Fibroblast of mammary gland (primary cell): ENCODE results near the gene S100A14.
"Not testable (repeated sequence)": the region's sequence is repeated elsewhere in the genome, so short reads cannot be mapped to it uniquely, and the experiment has no call there.

Experiments
- DNase-seq: peaks from one replicate; pipeline ENCODE4 v3.0.0-alpha.2; 2010; ENCODE audit warnings: low read depth
- H3K4me3 ChIP-seq: 2 replicates; pipeline ENCODE4 v1.5.1; 2011; ENCODE audit warnings: low read depth, mild to moderate bottlenecking, low read length, moderate library complexity; ENCODE audit not compliant: control insufficient read depth
- TF ChIP-seq, protein P1 (sequence below): conservative IDR thresholded peaks from 2 replicates; pipeline ENCODE4 v1.5.1; 2011; ENCODE audit warnings: low read depth, low read length, inconsistent platforms; ENCODE audit not compliant: control insufficient read depth, insufficient read depth

S100A14 gene

DNA sequence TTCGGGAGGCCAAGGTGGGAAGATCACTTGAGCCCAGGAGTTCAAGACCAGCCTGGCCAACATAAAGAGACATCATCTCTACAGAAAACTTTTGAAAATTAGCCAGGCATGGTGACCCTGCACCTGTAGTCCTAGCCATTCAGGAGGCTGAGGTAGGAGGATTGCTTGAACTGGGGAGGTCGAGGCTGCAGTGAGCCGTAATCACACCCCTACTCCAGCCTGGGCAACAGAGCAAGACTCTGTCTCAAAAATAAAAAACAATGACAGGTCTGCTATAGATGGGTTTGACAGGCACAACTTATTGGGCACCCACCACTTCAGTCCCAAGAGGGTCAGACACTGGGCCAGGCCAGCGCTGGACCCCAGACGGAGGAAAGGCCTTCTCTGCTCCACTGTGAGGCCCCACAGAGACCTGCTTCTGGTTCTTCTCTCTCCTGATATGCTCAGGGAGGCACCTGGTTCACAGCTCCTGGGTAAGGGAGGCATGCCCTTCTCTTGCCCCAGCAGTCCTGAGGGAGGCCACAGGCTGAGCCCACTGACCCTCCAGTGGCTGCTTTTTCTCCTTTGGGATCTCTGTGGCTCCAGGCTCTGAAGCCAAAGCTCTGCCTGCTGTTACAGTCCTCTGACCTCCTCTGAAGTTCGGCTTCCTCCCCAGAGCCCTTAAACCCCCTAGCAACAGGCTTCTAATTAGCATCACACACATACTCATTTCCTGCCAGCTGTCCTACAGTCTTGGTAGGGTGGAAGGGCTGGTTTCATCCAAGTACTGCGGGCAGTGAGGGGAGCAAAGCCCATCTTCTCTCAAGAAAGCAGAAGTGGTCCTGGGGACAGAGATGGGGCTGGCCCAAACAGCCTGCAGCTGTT is 17.6 kb downstream of the S100A14 start:
- peak; percentile 85 for DNase-seq
- H3K4me3 ChIP-seq = no peak overlapping the region

DNA sequence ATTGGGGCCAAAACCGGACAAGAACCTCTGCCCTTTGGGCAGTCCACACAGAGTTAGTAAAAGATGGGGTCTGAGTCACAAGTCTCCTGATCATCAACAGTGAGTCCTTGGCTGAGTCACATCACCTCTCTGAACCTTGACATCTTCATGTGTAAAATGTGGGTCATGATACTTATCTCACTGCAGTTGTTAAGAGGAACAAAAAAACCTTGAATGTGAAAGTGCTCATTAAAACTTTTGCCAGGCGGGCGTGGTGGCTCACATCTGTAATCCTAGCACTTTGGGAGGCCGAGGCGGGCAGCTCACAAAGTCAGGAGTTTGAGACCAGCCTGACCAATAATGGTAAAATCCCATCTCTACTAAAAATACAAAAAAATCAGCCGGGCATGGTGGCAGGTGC is 18.9 kb downstream of the S100A14 start:
- DNase-seq = peak; percentile 94
- TF ChIP-seq, protein P1, sequence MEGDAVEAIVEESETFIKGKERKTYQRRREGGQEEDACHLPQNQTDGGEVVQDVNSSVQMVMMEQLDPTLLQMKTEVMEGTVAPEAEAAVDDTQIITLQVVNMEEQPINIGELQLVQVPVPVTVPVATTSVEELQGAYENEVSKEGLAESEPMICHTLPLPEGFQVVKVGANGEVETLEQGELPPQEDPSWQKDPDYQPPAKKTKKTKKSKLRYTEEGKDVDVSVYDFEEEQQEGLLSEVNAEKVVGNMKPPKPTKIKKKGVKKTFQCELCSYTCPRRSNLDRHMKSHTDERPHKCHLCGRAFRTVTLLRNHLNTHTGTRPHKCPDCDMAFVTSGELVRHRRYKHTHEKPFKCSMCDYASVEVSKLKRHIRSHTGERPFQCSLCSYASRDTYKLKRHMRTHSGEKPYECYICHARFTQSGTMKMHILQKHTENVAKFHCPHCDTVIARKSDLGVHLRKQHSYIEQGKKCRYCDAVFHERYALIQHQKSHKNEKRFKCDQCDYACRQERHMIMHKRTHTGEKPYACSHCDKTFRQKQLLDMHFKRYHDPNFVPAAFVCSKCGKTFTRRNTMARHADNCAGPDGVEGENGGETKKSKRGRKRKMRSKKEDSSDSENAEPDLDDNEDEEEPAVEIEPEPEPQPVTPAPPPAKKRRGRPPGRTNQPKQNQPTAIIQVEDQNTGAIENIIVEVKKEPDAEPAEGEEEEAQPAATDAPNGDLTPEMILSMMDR = no peak
- H3K4me3 ChIP-seq = no peak overlapping the region

More for the DNA sequence above, 17.6 kb downstream of the S100A14 start:
- TF ChIP-seq, protein P1 = no peak

DNA sequence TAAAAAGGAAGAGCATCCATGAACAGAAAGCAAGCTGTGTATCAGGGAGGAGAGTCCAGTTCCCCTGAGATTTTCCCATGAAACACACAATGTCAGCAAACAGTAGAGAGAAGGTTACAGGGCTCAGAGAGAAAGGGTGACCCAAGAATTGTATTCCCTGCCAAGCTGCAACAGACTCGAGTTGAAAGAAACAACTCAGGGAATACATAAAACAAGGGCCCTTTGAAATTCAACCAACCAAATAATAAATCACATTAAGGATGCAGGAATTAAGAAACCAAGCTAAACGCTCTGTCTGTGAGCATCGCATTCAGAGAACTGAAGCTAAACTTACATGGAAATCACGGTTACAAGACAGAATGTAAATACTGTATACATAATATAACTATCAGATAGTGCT is 23.4 kb downstream of the S100A14 start:
- DNase-seq = no peak
- TF ChIP-seq, protein P1 = no peak
- no peak overlapping the region for H3K4me3 ChIP-seq

DNA sequence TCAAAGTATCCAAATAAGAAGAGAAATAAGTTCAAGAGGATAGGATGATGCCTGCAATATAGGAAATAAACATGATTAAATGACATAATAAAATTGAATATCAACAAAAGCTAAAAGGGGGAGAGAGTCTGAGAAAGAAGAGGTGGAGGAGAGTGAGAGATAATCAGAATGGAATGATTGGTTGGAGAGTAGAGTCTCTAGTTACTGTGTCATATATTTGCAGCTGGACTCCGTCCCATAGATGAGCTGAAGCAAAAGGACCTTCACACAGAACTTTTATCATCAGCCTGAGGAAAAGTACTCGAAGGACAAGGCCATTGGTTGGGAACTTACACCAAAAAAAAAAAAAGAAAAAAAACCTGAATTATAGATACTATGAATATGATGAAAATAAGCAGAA is 27.6 kb downstream of the S100A14 start:
- no peak overlapping the region for H3K4me3 ChIP-seq
- DNase-seq = no peak
- TF ChIP-seq, protein P1 = no peak

DNA sequence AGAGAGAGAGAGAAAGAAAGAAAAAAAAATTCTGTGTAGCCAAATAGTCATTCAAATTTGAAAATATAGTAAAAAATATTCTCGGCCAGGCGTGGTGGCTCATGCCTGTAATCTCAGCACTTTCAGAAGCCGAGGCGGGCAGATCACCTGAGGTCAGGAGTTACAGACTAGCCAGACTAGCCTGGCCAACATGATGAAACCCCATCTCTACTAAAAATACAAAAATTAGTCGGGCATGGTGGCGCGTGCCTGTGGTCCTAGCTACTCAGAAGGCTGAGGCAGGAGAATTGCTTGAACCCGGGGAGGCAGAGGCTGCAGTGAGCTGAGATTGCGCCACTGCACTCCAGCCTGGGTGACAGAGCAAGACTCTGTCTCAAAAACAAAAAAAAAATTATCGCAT is 28.1 kb downstream of the S100A14 start:
- H3K4me3 ChIP-seq, DNase-seq: not testable (repeated sequence)

DNA sequence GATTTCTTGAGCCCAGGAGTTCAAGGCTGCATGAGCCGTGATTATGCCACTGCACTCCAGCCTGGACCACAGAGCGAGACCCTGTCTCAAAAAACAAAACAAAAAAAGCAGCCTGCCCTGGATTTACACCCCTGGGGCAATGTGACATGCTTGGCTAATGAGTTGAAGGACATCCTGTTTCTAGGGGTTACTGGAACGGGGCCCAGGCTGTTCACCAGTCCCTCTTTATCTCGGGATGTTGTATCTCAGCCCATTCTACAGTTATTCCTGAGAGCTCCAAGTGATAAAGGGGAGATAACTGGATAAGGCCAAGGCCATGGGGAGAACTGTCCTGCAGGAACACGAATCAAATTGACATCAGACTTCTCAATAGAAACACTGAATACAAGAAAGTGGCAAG is 28.8 kb downstream of the S100A14 start:
- DNase-seq = no peak
- no peak overlapping the region for H3K4me3 ChIP-seq
- TF ChIP-seq, protein P1 = no peak

DNA sequence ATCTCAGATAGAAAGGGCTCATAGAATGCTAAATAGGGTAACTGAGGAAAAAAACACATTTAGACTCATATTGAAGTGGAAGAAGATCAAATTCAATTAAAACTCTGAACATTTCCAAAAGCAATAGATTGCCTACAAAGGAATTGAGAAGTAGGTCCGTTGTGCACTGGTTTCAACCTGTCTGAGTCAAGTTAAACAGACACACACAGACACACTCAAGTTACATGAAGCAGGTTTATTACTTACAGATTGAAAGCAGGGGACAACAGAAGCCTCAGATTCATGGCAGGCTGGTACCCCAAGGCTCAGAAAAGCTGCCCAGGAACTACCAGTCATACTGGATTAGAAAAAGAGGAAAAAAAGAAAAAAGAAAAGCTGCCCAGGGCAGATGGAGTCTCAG is 29.8 kb downstream of the S100A14 start:
- H3K4me3 ChIP-seq = no peak overlapping the region
- TF ChIP-seq, protein P1 = no peak
- no peak for DNase-seq
